Epithelial cell of esophagus (primary cell): Measurements from ENCODE around the gene KAZN.

Experiments used
- DNase-seq: peaks from one replicate; pipeline ENCODE4 v3.0.0; 2010; ENCODE audit warnings: low read depth
- H3K4me3 ChIP-seq: 2 replicates; pipeline ENCODE4 v1.5.1; 2011; ENCODE audit warnings: mild to moderate bottlenecking, low read length, control low read depth
- CTCF ChIP-seq: IDR thresholded peaks from 2 replicates; pipeline ENCODE4 v1.5.1; 2011; ENCODE audit warnings: low read depth, mild to moderate bottlenecking, low read length, control low read depth, inconsistent platforms; ENCODE audit not compliant: insufficient read depth; ENCODE audit errors: missing control alignments

Gene KAZN

DNA sequence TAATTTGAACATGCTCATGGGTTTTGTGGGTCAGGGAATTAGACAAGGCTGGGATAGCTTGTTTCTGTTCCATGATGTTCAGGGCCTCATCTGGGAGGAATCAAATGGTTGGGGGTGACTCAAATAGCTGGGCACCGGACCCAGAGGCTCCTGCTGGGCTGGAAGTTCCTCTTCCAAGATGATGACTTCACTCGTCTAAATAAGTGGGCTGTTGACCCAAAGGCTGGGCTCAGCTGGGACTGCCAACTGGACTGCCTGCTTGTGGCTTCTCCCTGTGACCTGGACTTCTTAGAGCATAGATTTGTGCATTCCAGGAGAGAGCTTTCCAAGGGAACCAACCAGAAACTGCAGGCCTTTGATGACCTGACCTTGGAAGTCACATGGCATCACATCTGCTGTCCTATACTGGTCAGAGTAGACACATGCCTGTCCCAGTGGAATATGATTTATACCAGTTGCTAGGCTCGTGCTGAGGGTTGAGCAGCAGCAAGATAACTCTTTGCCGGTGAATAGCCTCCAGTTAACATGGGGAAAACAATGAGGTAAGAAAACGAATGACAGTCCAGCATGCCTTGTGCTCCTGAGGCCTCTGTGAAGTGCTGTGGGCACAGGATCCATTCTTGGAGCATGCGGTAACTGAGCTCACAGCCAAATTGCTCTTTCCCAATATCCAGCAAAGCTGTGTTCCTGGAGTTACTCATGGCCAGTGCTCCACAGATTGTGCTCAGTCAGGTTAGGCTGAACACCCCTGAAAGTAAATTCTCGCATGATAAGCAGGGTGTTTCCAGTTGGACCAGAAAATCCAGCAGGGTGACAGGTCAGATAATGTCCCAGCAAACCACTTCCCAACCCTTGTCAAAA lies 282.2 kb downstream of the KAZN start:
- DNase-seq = peak; percentile 95
- TF ChIP-seq CTCF = no peak
- no peak overlapping the region for H3K4me3 ChIP-seq

GRCh38 chr1:14881775-14882672 lies 283.5 kb downstream of the KAZN start:
- DNase-seq = peak; percentile 24
- H3K4me3 ChIP-seq = no peak overlapping the region
- TF ChIP-seq CTCF = no peak

GRCh38 chr1:14884614-14885175 lies 286.2 kb downstream of the KAZN start:
- no peak for TF ChIP-seq CTCF
- no peak overlapping the region for H3K4me3 ChIP-seq
- DNase-seq = no peak

DNA sequence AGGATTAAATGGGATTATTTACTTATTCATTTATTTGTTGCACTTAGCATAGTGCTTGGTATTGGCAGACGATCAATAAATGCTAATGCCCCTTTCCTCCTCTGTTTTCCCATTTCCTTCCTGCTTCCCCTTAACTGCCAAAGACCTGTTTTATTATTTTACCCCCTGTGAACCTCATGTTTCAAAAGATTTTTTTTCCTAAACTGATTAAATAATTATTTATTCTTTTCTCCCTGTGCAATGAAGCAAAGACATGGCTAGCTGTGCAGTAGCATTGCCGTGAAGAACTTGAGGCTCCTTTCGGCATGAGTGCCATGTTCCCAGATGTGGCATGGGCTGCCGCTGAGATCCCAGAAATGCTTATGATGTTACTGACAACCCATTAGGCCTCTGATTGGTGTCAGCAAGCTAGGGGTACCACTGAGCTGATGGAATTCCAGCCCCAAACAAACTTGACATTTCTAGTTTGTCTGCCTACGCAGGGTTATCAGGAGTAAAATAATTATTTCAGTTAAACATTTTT lies 288.6 kb downstream of the KAZN start:
- DNase-seq = no peak
- H3K4me3 ChIP-seq = no peak overlapping the region
- no peak for TF ChIP-seq CTCF

GRCh38 chr1:14887764-14888350 lies 289.4 kb downstream of the KAZN start:
- no peak overlapping the region for H3K4me3 ChIP-seq
- DNase-seq = no peak
- TF ChIP-seq CTCF = no peak

GRCh38 chr1:14888374-14888773 lies 289.9 kb downstream of the KAZN start:
- TF ChIP-seq CTCF = no peak
- H3K4me3 ChIP-seq = no peak overlapping the region
- DNase-seq = no peak
